A673 (cell line): ENCODE results near the gene GYS2. TPM values are rescaled to one million over a fixed set of nuclear protein-coding genes. Genes with fewer than 3 reads are reported as not detected.
"Not testable (repeated sequence)": the region's sequence is repeated elsewhere in the genome, so short reads cannot be mapped to it uniquely, and the experiment has no call there.

Experiments used
- BruUV-seq: library from RNA; stranded (reverse); fragments of 400-500 nt; replicated peaks from 2 replicates; lab custom pipeline; 2021; lab: Mats Ljungman, UMichigan
- CTCF ChIA-PET: fragments of 300-600 bp; sonication (Branson Sonifier 250); formaldehyde crosslinking; loops from one replicate; lab custom pipeline; 2022; ENCODE audit warnings: antibody characterized with exemption; lab: Charles Lee
- POLR2A ChIA-PET: fragments of 300-600 bp; sonication (Branson Sonifier 250); formaldehyde crosslinking; loops from one replicate; lab custom pipeline; 2022; ENCODE audit warnings: antibody characterized with exemption; ENCODE audit not compliant: low non-redundant PET; lab: Charles Lee
- DNase-seq: peaks from one replicate; pipeline ENCODE4 v3.0.0-alpha.2; 2015; ENCODE audit warnings: low spot score
- H3K27ac ChIP-seq: fragments of 200-600 bp; sonication (generic); 2 replicates; pipeline ENCODE4 v1.5.1; 2016; ENCODE audit warnings: mixed run types, low read depth, mild to moderate bottlenecking, mixed read lengths, antibody characterized with exemption, low read length; ENCODE audit not compliant: poor library complexity, severe bottlenecking
- H3K27me3 ChIP-seq: fragments of 200-600 bp; sonication (generic); replicated peaks from 2 replicates; pipeline ENCODE4 v1.6.1; 2017; ENCODE audit warnings: mixed run types, low read depth, mild to moderate bottlenecking, mixed read lengths, antibody characterized with exemption, low read length; ENCODE audit not compliant: insufficient read depth, poor library complexity
- H3K36me3 ChIP-seq: fragments of 200-600 bp; sonication (generic); 2 replicates; pipeline ENCODE4 v1.6.1; 2016; ENCODE audit warnings: mixed run types, mild to moderate bottlenecking, mixed read lengths, antibody characterized with exemption, low read length; ENCODE audit not compliant: insufficient read depth, poor library complexity, severe bottlenecking
- H3K4me1 ChIP-seq: fragments of 200-600 bp; sonication (generic); 2 replicates; pipeline ENCODE4 v1.6.1; 2017; ENCODE audit warnings: mixed run types, mild to moderate bottlenecking, mixed read lengths, antibody characterized with exemption, low read length; ENCODE audit not compliant: insufficient read depth, poor library complexity, severe bottlenecking
- H3K4me3 ChIP-seq: fragments of 200-600 bp; sonication (generic); 2 replicates; pipeline ENCODE4 v1.5.1; 2016; ENCODE audit warnings: low read depth, mixed run types, mild to moderate bottlenecking, mixed read lengths, low read length; ENCODE audit not compliant: poor library complexity, severe bottlenecking
- H3K9me3 ChIP-seq: fragments of 200-600 bp; sonication (generic); 2 replicates; pipeline ENCODE4 v1.6.1; 2016; ENCODE audit warnings: mixed run types, low read depth, mild to moderate bottlenecking, mixed read lengths, antibody characterized with exemption, low read length; ENCODE audit not compliant: poor library complexity, severe bottlenecking
- EZH2 ChIP-seq: fragments of 200-600 bp; sonication (generic); IDR thresholded peaks from 2 replicates; pipeline ENCODE4 v1.6.1; 2017; ENCODE audit warnings: borderline replicate concordance, low read depth, mild to moderate bottlenecking, mixed read lengths, antibody characterized with exemption, low read length; ENCODE audit not compliant: poor library complexity, severe bottlenecking
- intact Hi-C: fragments of 100-400 bp; cut with micrococcal nuclease; formaldehyde crosslinking; loops from one replicate; pipeline ENCODE4 v1.10.0; 2022; ENCODE audit not compliant: unreplicated experiment
- total RNA-seq: library from RNA; stranded (reverse); gene quantifications from 2 replicates; pipeline ENCODE4 v1.2.3, GENCODE V29; 2021
- TF ChIP-seq, protein P1 (sequence below): fragments of 300-800, 200-600 bp; sonication (generic); conservative IDR thresholded peaks from 2 replicates; pipeline ENCODE4 v1.5.1; 2017; ENCODE audit warnings: low read depth, mild to moderate bottlenecking, antibody characterized with exemption, low read length, moderate library complexity, mixed read lengths

Gene GYS2
- total RNA-seq, 1 experiment from 2014 or later: 0.11 TPM

- H3K4me3 ChIP-seq: no peak overlapping the region
- ChIA-PET CTCF (no interaction called here), POLR2A (no interaction called here)
- no peak overlapping the region for H3K27ac ChIP-seq
- no peaks in the 10 kb centered on the region for H3K4me1 ChIP-seq
- peaks cover 31% of the 10 kb centered on the region for H3K27me3 ChIP-seq
- TF ChIP-seq, protein P1, sequence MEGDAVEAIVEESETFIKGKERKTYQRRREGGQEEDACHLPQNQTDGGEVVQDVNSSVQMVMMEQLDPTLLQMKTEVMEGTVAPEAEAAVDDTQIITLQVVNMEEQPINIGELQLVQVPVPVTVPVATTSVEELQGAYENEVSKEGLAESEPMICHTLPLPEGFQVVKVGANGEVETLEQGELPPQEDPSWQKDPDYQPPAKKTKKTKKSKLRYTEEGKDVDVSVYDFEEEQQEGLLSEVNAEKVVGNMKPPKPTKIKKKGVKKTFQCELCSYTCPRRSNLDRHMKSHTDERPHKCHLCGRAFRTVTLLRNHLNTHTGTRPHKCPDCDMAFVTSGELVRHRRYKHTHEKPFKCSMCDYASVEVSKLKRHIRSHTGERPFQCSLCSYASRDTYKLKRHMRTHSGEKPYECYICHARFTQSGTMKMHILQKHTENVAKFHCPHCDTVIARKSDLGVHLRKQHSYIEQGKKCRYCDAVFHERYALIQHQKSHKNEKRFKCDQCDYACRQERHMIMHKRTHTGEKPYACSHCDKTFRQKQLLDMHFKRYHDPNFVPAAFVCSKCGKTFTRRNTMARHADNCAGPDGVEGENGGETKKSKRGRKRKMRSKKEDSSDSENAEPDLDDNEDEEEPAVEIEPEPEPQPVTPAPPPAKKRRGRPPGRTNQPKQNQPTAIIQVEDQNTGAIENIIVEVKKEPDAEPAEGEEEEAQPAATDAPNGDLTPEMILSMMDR: no peak
- TF ChIP-seq EZH2: no peak
- no TSS peak for BruUV-seq
- H3K9me3 ChIP-seq: no peaks in the 10 kb centered on the region
- no peak for DNase-seq
- intact Hi-C loops: no loop called here
- H3K36me3 ChIP-seq: no peaks in the 10 kb centered on the region
Measured at GRCh38 chr12:21598651-21599050, 6.0 kb downstream of the GYS2 start.

- intact Hi-C loops, H3K36me3 ChIP-seq, H3K4me1 ChIP-seq, BruUV-seq, H3K27ac ChIP-seq, H3K27me3 ChIP-seq, H3K4me3 ChIP-seq, DNase-seq, CTCF ChIA-PET, POLR2A ChIA-PET: not testable (repeated sequence)
- peaks cover 10% of the 10 kb centered on the region for H3K9me3 ChIP-seq
Measured at GRCh38 chr12:21595356-21595755, 9.3 kb downstream of the GYS2 start.

GRCh38 chr12:21585485-21585884 is 19.2 kb downstream of the GYS2 start:
- no peak for DNase-seq
- ChIA-PET POLR2A (no interaction called here), CTCF (no interaction called here)
- no TSS peak for BruUV-seq
- no peak overlapping the region for H3K4me3 ChIP-seq
- intact Hi-C loops: no loop called here
- H3K36me3 ChIP-seq: no peaks in the 10 kb centered on the region
- H3K27ac ChIP-seq: no peak overlapping the region
- H3K4me1 ChIP-seq: no peaks in the 10 kb centered on the region
- TF ChIP-seq, protein P1: no peak
- H3K27me3 ChIP-seq: peaks cover under 1% of the 10 kb centered on the region
- no peaks in the 10 kb centered on the region for H3K9me3 ChIP-seq

DNA sequence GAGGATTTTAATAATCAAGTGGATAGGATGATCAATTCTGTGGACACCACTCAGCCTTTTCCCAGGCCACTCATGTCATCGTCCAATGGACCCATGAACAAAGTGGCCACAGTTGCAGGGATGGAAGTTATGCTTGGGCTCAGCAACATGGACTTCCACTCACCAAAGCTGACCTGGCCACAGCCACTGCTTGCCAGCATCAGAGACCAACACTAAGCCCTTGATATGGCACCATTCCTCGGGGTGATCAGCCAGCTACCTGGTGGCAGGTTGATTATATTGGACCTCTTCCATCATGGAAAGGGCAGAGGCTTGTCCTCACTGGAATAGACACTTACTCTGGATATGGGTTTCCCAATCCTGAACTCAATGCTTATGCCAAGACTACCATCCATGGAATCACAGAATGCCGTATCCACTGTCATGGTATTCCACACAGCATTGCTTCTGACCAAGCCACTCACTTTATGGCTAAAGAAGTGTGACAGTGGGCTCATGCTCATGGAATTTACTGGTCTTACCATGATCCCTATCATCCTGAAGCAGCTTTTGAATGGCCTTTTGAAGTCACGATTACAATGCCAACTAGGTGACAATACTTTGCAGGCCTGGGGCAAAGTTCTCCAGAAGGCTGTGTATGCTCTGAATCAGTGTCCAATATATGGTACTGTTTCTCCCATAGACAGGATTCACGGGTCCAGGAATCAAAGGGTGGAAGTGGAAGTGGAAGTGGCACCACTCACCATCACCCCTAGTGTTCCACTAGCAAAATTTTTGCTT is 20.1 kb downstream of the GYS2 start:
- CTCF ChIA-PET, DNase-seq, H3K9me3 ChIP-seq, intact Hi-C loops, POLR2A ChIA-PET, H3K27ac ChIP-seq, BruUV-seq, H3K36me3 ChIP-seq, H3K27me3 ChIP-seq, H3K4me1 ChIP-seq, H3K4me3 ChIP-seq: not testable (repeated sequence)
